HepG2 (cell line): ENCODE data around the gene NUDT14. TPM values are rescaled to one million over a fixed set of nuclear protein-coding genes. Genes with fewer than 3 reads are reported as not detected.
A peak's percentile ranks its signal among the peaks of the same experiment; 100 is the strongest.

Experiments
- ATAC-seq: fragments of 200-7000 bp; cut with Tn5 transposase; 3 replicates; pipeline ENCODE4 v1.9.1; 2020; ENCODE audit warnings: mild to moderate bottlenecking, moderate library complexity
- BruUV-seq: library from RNA; stranded (reverse); fragments of 400-500 nt; replicated peaks from 2 replicates; lab custom pipeline; 2021; lab: Mats Ljungman, UMichigan
- CTCF ChIA-PET: fragments of 300-600 bp; formaldehyde crosslinking; extraction: SDS; loops from one replicate; lab custom pipeline; 2021; ENCODE audit warnings: low total read pairs, inconsistent platforms, low intra/inter-chr PET ratio; lab: Yijun Ruan, JAX
- POLR2A ChIA-PET: fragments of 350-600 bp; sonication (Branson Sonifier 250); formaldehyde crosslinking; loops from one replicate; lab custom pipeline; 2020; ENCODE audit warnings: antibody characterized with exemption, inconsistent platforms; lab: Yijun Ruan, JAX
- DNase-seq: peaks from one replicate; pipeline ENCODE4 v3.0.0-alpha.2; 2015; ENCODE audit warnings: low spot score
- FAIRE-seq: peaks from 3 replicates; lab custom pipeline; 2011; peaks lifted over from hg19 to GRCh38; lab: Jason Lieb, UNC
- H2AFZ ChIP-seq: one replicate; pipeline ENCODE4 v1.6.1; 2011; ENCODE audit warnings: low read length, inconsistent platforms
- H3K27ac ChIP-seq: fragments of 300-600 bp; 3 replicates; pipeline ENCODE4 v1.8.0; 2011; ENCODE audit warnings: mixed run types, mild to moderate bottlenecking, mixed read lengths, low read length, inconsistent platforms; ENCODE audit not compliant: insufficient read depth; ENCODE audit errors: extremely low read length
- H3K27me3 ChIP-seq, 2 experiments: fragments of 200-600 bp in 1 of 2; 2 replicates in 1 of 2; 3 replicates in 1 of 2; pipeline versions ENCODE4 v1.6.0 to v1.8.0; 2011; ENCODE audit warnings: low read length in 2 of 2, mild to moderate bottlenecking in 2 of 2, moderate library complexity in 2 of 2, inconsistent platforms in 1 of 2; ENCODE audit not compliant: insufficient read depth in 2 of 2, control insufficient read depth in 1 of 2
- H3K36me3 ChIP-seq, 2 experiments: fragments of 200-600 bp in 1 of 2; replicated peaks in 1 of 2; 2 replicates in 1 of 2; 3 replicates in 1 of 2; pipeline versions ENCODE4 v1.5.1 to v1.8.0; 2011; ENCODE audit warnings: low read length in 2 of 2, inconsistent platforms in 1 of 2; ENCODE audit not compliant: insufficient read depth in 2 of 2, control insufficient read depth in 1 of 2
- H3K4me1 ChIP-seq: 2 replicates; pipeline ENCODE4 v1.5.1; 2012; ENCODE audit warnings: low read length, inconsistent platforms; ENCODE audit not compliant: insufficient read depth
- H3K4me2 ChIP-seq: 2 replicates; pipeline ENCODE4 v1.6.0; 2011; ENCODE audit warnings: low read depth, low read length, inconsistent platforms
- H3K4me3 ChIP-seq, 3 experiments: fragments of 200-600 bp in 1 of 3; sonication (generic), shearing (Covaris generic) in 1 of 3; replicated peaks in 1 of 3; 2 replicates each; pipeline ENCODE4 v1.5.1; 2011 to 2016; ENCODE audit warnings: low read length in 3 of 3, inconsistent platforms in 2 of 3, low read depth in 2 of 3, mild to moderate bottlenecking in 2 of 3, control low read depth in 1 of 3, mixed read lengths in 1 of 3; ENCODE audit not compliant: insufficient read depth in 1 of 3
- H3K79me2 ChIP-seq: one replicate; pipeline ENCODE4 v1.6.1; 2011; ENCODE audit warnings: low read length, inconsistent platforms; ENCODE audit not compliant: insufficient read depth
- H3K9ac ChIP-seq: 2 replicates; pipeline ENCODE4 v1.6.0; 2011; ENCODE audit warnings: mild to moderate bottlenecking, low read depth, low read length, inconsistent platforms; ENCODE audit not compliant: insufficient read depth
- H3K9me3 ChIP-seq: 2 replicates; pipeline ENCODE4 v1.5.1; 2012; ENCODE audit warnings: mild to moderate bottlenecking, low read length
- H4K20me1 ChIP-seq: 2 replicates; pipeline ENCODE4 v1.6.0; 2011; ENCODE audit warnings: inconsistent platforms, mild to moderate bottlenecking, low read length, moderate library complexity; ENCODE audit not compliant: insufficient read depth
- BHLHE40 ChIP-seq: IDR thresholded peaks from 2 replicates; pipeline ENCODE4 v1.6.1; 2011; ENCODE audit warnings: low read length, improper control_type of control experiment
- HCFC1 ChIP-seq: fragments of 150-350 bp; IDR thresholded peaks from 2 replicates; pipeline ENCODE4 v1.6.1; 2014; ENCODE audit warnings: low read depth, low read length
- RFX1 ChIP-seq: fragments of 450-650 bp; IDR thresholded peaks from 2 replicates; pipeline ENCODE4 v1.6.1; 2017
- ZNF768 ChIP-seq: sonication (generic); formaldehyde crosslinking; IDR thresholded peaks from 2 replicates; pipeline ENCODE4 v1.4.0; 2020; ENCODE audit warnings: missing genetic modification reagents
- ZSCAN12 ChIP-seq: sonication (generic); formaldehyde crosslinking; IDR thresholded peaks from 2 replicates; pipeline ENCODE4 v1.9.0; 2021; ENCODE audit warnings: mild to moderate bottlenecking, missing genetic modification reagents
- WGBS: methylation state at CpG from one replicate; pipeline ENCODE4 v1.1.6; 2017; ENCODE audit warnings: low lambda C conversion rate; 5-methylcytosine and 5-hydroxymethylcytosine counted together
- in situ Hi-C: cut with HindIII; loops from 2 replicates; pipeline ENCODE4 v1.10.0; 2017; ENCODE audit warnings: low pct_unique_long_range_greater_than_20kb; ENCODE audit not compliant: extremely low pct_ligation_motif_present
- intact Hi-C: fragments of 100-400 bp; cut with micrococcal nuclease; formaldehyde crosslinking; loops from one replicate; pipeline ENCODE4 v1.10.0; 2022; ENCODE audit not compliant: unreplicated experiment
- polyA plus RNA-seq, 8 experiments: library from polyadenylated mRNA; depleted of rRNA in 3 of 8; stranded (reverse) in 7 of 8; unstranded in 1 of 8; fragments of >200 nt; fragmentation: Illumina TruSeq in 4 of 8; extraction: Trizol in 4 of 8; gene quantifications; 2 replicates each; pipeline versions ENCODE4 v1.2.1 to v1.2.3, GENCODE V29; 2011 to 2016; ENCODE audit warnings: low read depth in 4 of 8, missing spikeins in 1 of 8, mixed read lengths in 1 of 8; ENCODE audit not compliant: insufficient read depth in 1 of 8
- total RNA-seq, 5 experiments: library from RNA; depleted of rRNA; stranded (reverse); fragments of >200 nt; fragmentation: Illumina TruSeq; extraction: Trizol; gene quantifications; 2 replicates each; pipeline ENCODE4 v1.2.3, GENCODE V29; 2016; ENCODE audit warnings: low read depth in 1 of 5

NUDT14 gene
- total and polyA plus RNA-seq, 2 of the 13 experiments (the other 11 are each of a cell fraction or from before 2014, with no cell fraction given) = 5.8 to 6.1 TPM

DNA sequence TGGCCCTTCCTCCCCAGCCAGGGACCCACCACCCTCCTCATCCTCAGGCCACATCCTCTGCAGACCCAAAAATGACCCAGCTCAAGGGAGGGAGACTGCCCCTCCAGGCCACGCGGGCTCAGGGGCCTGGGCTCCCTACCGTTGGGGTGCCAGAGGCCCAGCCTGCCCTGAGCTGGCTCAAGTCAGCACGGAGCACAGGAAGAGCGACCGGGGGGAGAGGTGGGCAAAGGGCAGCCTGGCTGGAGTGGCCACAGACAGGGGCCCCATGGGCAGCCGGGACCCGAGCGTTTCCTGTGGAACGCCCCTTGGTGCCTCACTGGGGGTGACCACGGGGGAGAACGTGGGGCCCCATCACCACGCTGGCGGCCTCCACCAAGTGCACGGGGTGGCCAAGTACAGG lies 23.2 kb downstream of the NUDT14 start:
- no peaks in the 10 kb centered on the region for H4K20me1 ChIP-seq
- H3K27me3 ChIP-seq = peaks cover 35 to 65% of the 10 kb centered on the region in 2 experiments
- DNase-seq (no peak), ATAC-seq (no peak), FAIRE-seq (no peak)
- TF ChIP-seq HCFC1 (no peak), ZNF768 (CRISPR knock-in tag) (0 out of 2 replicates have a peak, but pooled peaks have one; percentile 11)
- intact Hi-C loops (no loop called here), in situ Hi-C loops (no loop called here)
- H3K79me2 ChIP-seq = no peaks in the 10 kb centered on the region
- H3K4me1 ChIP-seq = peaks cover 9% of the 10 kb centered on the region; the same call in 1 of the 2 replicates
- no peak overlapping the region for H3K4me2 ChIP-seq
- H2AFZ ChIP-seq = no peak overlapping the region
- no peak overlapping the region for H3K9ac ChIP-seq
- H3K4me3 ChIP-seq = no peak overlapping the region
- H3K9me3 ChIP-seq = no peaks in the 10 kb centered on the region
- ChIA-PET CTCF (no interaction called here), POLR2A (no interaction called here)
- H3K27ac ChIP-seq = no peak overlapping the region
- no TSS peak for BruUV-seq
- WGBS = no CpG with 5 or more reads among the region's 15 CpGs
- H3K36me3 ChIP-seq = no peaks in the 10 kb centered on the region

DNA sequence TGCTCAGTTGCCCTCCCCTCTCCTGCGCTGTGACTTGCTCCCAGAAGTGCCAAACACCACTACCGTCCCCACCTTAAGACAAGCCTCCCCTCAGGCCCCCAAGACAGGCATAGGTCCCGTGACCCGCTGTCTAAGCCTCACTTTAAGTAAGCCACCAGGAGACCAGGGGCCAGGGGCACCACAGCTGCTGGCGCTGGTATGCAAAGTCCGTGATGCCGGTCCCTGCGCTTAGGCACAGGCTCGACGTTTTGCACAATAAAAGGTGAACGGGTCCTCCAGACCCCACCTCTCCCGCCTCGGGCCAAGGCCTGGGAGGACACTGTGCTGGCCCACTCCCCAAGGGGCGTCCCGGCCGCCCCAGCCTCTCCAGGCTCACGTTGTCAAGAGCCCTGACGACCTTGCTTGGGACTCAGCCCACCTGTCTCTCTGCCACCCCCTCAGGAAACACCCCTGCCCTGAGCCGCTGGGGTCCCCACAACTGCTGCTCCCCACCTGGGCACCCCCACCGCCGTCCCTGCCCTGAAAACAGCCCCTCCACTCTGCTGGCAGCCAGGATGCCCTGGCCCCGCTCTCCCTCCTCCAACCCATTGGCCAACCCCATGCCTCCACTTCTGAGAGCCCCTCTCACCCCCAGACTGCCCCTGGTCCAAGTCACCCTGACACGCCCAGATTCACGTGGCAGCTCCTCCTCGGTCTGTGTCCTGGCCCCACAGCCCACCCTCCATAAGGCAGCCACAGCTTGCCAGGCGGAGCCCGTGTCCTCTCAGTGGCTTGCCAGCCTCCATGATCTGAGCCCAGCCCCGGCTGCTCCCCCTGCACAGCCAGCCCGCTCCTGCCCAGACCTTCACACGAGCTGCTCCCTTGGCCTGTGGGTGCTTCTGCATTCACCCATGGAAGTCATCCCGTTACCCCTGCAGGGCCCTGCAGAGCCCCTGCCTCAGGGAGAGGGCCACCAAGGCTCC lies 24.4 kb downstream of the NUDT14 start:
- peaks cover 9% of the 10 kb centered on the region; the same call in 1 of the 2 replicates for H3K4me1 ChIP-seq
- H3K27ac ChIP-seq = no peak overlapping the region
- no peaks in the 10 kb centered on the region for H3K36me3 ChIP-seq
- no peak overlapping the region for H3K4me2 ChIP-seq
- H3K79me2 ChIP-seq = no peaks in the 10 kb centered on the region
- 21% methylated on average over 10 of the region's 31 CpGs for WGBS
- intact Hi-C loops (no loop called here), in situ Hi-C loops (no loop called here)
- POLR2A ChIA-PET = no interaction called here
- no peaks in the 10 kb centered on the region for H4K20me1 ChIP-seq
- CTCF ChIA-PET = no interaction called here
- TF ChIP-seq RFX1 (no peak), BHLHE40 (no peak), ZSCAN12 (no peak)
- no TSS peak for BruUV-seq
- no peak overlapping the region for H2AFZ ChIP-seq
- H3K27me3 ChIP-seq = peaks cover 38 to 65% of the 10 kb centered on the region in 2 experiments
- no peak for ATAC-seq
- H3K9ac ChIP-seq = no peak overlapping the region
- FAIRE-seq = no peak
- no peak overlapping the region for H3K4me3 ChIP-seq
- no peaks in the 10 kb centered on the region for H3K9me3 ChIP-seq
- DNase-seq = no peak
